Activated CD4-positive, alpha-beta T cell treated with anti-CD3 and anti-CD28 coated beads, Interleukin-10, Interleukin-2, amounts not matched to agents 100 ng/mL and 50 ng/mL, durations not matched to agents 16 hours and 8 hours (primary cell): ENCODE data around the gene PLEK2.

Experiments used
- DNase-seq: peaks from one replicate; pipeline ENCODE4 v3.0.0-alpha.2; 2020

The PLEK2 gene

DNA sequence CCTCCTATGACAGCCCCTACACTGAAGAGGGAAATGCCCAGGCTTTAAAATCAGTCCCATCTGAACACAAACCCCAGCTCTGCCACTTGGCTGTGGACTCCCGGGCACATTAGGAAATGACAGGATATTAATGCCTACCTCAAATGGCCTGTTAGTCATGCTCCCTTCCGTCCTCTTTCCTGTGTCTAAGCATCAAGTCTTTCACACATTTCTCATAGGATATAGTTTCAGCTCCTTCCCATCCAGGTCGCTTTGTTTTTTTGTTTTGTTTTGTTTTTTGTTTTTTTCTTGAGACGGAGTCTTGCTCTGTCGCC is 16.1 kb downstream of the PLEK2 start:
- DNase-seq = no peak

DNA sequence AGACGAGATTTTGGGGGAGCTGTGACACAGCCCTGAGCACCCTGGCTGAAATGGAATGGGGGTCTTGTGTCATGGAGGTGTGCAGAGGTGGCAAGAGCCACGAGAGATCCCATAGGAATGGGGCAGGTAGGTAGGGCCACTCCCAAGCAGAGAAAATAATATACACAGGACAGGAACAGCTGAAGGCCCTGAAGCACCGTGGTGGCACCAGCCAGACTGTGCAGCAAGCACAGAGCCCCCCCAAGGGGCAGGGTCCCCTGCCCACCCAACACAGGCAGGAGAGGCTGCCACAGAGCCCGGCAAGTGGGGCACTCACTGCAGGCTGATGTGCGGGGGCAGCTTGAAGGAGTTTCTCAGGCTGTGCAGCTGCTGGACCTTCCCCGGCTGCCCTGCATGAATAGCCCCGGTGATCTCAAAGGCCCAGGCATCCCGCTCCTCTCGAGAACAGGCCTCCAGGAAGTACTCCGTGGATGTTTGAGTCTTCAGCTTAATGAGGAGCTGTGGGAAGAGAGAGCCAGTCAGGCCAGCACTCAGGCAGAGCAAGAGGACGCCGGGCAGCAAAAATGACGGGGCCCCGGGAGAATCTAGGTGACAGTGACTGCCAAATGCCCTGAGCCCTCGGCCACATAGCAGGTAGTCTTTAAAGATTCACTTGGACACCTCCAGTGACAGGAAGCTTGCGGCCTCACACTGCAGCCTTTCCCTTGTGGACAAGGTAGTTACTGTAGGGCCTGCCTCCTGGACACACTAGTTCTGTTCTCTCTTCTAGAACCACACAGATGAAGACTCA is 16.7 kb downstream of the PLEK2 start:
- no peak for DNase-seq

DNA sequence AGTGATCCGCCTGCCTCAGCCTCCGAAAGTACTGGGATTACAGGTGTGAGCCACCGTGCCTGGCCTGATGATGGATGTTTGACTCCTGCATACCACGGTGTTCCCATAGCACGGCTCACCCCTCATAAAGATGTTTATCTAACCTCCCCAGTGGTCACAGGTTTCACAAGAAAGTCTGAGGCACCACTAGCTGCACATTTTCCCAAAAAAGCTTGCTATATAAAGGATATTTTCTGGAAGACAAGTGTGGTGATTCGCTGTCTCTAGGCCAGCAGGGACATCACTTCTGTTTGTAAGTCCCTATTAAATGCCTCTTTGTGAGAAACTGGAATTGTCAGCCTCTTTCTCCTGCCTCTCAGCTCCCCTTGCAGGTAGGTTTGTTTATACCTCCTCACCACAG is 18.3 kb downstream of the PLEK2 start:
- DNase-seq = no peak

DNA sequence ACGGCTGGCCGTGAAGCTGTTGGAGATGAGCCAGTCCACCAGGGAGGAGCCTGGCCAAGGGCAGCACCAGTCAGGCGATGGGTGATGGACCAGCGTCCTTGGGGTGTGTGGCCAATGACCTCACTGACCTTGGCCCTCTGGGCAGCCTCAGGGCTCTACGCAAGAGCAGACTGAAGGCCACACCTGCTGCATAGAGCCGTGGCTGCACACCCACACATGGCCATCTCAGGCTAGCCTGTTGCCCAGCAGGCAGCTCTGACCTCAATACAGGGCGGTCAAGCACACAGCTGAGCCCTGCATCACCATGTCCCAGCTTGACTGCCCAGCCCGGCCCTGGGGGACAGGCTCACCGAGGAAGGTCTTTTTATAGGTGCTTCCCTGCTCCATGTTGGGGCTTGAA is 19.2 kb downstream of the PLEK2 start:
- DNase-seq = no peak

DNA sequence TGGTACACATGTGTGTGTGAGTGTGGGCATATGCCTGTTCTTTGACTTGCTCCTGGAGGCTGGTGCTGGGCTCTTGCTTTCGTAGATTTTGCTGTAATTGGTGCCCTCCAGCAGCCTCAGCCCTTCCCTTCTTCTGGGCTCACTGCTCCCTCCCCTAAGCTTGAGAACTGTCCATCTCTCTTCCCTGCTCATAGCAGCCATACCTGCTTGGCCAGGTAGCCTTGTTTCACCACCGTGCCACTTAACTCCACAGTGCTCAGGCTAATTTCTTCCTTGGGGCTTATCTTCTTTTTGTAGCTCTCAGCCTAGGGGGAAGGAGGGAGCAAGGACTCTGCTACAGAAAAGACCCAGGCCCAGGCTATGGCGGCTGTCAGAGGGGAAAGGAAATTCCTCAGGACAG is 19.8 kb downstream of the PLEK2 start:
- no peak for DNase-seq

DNA sequence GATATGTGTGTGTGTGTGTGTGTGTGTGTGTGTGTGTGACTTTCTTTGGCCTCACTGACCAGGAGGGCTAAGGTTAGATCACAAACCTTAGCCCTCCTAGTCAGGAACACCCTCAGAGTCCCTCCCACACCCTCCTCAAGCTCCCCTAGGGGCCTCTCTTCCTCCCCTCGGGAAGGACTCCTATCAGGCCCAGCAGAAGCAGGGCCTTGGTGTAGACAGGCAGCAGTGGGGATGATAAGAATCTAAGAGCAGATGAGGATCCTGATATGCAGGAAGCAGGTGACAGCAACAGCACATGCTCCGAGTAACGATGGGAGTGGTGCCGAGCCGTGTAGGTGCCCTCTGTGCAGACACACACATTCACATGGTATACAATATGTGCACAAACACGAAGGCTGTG is 20.7 kb downstream of the PLEK2 start:
- DNase-seq = no peak

DNA sequence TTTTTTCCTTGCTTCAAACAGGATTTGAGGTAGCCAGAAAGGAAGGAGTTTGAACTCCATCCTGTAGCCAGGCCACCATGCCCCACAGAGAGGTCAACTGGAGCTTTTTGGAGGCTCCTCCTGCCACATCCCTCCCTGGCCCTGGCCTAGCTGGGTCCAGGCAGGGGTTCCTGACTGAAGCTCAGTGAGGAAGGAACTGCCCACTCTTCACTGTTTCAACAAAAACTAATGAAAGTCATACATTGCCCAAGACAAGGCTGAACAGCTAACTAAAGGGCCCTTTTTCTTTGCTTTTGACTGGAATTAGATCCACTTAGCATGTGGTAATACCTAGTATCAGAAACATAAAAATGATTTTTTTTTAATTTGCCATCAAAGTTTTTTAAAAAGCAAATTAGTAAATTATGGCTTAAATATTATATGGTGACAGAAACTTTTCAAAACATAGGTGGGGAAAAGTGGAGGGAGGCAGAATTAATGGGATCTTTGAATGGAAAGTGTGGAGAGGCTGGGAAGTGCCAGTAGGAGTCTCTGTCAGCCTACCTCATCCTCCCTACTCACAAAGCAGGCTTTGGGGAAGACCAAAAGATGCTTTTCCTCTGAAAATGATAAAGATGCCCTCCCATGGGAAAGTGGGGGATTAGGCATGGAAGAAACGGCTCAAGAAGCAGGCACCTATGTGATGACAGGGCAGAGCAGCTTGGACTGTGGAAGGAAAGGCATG is 22.0 kb downstream of the PLEK2 start:
- DNase-seq = no peak

DNA sequence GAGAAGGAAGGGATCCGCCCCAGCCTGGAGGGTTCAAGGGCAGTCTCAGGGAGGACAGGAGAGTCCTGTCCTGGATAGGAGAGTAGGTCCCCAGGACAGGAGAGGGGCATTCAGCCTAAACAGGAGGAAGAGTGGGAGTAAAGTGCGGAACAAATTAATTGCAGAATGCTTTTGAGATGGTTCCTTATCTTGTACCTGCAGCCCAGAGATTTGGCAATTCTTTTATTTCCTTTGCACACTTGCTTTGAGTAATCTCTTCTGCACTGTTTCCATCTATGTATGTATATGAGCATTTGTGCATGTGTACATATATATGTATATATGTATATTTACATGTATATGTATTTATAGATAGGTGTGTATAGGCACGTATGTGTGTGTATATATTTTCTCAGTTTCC is 22.7 kb downstream of the PLEK2 start:
- no peak for DNase-seq

DNA sequence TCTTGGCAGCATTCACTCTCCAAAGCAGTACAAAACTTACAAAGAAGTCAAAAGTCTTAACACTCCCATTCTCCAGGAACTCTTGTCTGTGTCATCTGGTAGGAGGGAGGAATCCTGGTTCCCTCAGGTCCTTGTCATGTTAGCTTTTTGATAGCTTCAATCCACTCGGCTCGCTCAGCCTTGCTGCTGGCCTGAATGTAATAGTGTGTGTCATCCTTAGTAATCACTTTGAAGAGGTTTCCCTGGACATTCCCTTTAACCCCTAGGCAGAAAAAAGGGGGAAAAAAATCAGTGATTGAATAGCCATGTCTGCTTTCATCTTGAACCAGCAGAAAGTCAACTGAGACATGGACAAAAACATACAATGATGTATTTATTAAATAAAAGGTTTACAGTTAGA is 24.8 kb downstream of the PLEK2 start:
- DNase-seq = no peak

DNA sequence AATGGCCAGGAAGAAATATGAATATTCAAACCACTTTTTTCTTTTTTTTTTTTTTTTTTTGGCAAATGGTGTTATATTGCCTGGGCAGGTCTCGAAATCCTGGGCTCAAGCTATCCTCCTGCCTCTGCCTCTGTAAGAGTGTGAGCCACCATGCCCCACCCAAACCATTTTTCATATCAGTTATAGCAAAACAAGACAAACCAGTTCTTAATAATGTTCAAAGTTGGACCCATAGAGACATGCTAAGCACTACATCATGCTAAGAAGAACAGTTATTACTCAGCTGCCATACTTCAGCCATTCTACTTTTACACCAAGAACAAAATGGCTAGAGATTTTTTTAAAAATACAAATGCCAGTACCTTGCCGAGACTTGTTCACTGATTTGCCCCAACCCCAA is 26.3 kb downstream of the PLEK2 start:
- no peak for DNase-seq

DNA sequence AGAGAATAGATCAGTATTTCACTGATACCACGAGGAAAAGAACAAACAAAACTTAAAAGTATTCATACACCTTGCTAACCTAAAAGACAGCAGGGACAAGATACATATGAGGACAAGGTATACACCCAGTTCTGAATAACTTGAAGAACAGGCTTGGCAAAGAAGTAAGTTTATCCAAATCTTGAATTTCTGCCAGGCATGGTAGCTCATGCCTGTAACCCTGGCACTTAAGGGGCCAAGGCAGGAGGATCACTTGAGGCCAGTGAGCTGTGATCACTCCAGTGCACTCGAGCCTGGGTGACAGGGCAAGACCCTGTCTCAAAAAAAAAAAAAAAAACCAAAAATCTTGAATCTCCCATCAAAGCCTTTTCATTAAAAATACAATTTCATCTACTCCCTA is 26.8 kb downstream of the PLEK2 start:
- DNase-seq = no peak

DNA sequence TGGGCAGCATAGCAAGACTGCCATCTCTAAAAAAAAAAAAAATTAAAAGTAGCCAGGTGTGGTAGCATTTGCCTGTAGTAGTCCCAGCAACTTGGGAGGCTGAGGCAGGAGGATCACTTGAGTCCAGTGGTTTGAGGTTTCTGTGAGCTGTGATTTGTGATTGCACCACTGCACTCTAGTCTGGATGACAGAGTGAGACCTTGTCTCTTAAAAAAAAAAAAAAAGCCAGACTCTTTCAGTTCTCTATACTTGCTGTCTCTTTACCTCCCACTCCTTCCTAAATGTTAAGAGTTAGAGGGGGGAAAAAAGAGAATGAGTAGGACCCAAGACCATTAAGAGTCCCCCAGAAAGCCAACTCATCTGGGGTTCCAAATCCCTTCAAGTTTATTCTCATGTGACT is 34.0 kb downstream of the PLEK2 start:
- no peak for DNase-seq

DNA sequence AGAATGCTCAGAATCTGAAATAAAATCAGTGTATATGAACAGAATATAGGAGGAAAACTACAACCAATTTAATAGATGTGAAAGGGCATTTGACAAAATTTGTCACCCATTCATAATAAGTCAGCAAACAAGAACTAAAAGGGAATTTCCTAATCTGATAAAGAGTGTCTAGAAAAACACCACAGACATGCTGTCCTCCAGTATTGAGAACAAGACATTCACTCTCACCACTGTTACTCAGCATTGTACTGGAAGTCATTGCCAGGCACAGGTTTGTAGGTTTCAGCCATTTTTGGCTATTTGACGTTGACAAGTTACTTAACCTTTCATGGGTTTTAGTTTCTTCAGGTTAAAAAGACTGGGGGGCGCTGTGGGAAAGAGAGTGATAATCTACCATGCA is 38.6 kb downstream of the PLEK2 start:
- DNase-seq = peak; percentile 65

DNA sequence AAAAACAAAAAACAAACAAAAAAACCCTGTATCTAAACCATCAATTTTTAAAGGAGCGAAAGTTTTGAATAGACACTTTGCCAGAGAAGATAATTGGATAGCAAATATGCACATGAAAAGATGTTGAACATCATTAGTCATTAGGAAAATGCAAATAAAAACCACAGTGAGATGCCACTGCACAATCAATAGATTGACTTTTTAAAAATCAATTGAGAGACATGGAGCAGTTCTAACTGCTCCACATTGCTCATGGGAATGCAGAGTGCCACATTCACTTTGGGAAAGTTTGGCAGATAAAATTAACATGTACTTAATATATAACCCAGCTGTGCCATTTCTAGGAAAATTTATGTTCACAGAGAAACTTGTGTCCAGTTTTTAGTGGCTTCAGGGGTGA is 39.1 kb downstream of the PLEK2 start:
- DNase-seq = no peak

DNA sequence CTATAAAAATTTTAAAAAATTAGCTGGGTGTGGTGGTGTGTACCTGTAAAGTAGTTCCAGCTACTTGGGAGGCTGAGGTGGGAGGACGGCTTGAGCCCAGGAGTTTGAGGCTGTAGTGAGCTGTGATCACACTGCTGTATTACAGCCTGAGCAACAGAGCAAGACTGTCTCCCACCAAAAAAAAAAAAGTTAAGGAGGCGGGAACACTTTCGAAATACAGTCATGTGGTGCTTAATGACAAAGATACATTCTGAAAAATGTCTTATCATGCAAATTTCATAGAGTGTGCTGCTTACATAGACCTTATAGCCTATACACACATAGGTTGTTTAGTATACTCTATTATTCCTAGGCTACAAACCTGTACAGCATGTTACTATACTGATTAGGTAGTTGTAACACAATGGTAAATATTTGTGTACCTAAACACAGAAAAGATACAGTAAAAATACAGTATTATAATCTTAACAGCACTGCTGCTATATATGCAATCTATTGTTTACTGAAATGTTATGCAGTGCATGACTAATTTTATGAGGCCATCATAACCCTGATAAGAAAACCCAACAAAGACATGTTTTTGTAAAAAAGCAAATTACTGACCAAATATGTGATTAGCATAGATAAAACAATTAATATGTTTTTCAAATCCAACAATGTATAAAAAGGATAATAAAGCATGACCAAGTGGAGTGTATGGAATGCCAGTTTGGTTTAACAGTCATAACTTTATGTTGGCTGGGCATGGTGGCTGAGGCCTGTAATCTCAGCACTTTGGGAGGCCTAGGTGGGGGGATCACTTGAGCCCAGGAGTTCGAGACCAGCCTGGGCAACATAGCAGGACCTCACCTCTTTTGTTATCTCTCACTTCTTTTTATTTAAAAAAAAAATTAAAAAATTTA is 40.5 kb downstream of the PLEK2 start:
- no peak for DNase-seq

DNA sequence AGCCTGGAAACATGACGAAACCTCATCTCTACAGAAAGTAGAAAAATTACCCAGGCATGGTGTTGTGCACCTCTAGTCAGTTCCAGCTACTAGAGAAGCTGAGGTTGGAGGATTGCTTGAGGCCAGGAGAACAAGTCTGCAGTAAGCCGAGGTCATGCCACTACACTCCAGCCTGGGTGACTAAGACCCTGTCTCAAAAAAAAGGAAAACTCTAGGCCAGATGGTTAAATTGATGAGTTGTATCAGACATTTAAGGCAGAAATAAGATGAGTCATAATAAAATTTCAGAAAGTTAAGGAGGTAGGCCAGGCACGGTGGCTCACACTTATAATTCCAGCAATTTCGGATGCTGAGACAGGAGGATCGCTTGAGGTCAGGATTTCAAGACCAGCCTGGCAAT is 41.1 kb downstream of the PLEK2 start:
- DNase-seq = no peak

DNA sequence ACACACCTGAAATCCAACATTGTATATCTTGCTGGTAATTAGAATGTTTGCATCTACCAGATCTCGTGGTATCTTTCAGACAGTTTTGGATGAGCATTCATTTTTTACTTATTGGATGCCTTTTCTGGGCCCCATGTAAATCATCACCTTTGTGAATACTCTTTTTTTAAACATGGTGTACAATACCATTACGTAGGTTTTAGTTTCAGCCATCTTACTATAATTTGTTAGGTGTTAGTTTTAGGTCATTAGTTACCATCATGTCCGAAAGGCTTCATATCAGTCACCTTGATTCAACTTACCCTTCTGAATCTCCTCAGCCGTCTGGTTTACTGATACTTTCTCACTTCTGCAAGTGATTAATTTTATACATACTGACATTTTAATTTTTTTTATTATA is 46.5 kb downstream of the PLEK2 start:
- no peak for DNase-seq

DNA sequence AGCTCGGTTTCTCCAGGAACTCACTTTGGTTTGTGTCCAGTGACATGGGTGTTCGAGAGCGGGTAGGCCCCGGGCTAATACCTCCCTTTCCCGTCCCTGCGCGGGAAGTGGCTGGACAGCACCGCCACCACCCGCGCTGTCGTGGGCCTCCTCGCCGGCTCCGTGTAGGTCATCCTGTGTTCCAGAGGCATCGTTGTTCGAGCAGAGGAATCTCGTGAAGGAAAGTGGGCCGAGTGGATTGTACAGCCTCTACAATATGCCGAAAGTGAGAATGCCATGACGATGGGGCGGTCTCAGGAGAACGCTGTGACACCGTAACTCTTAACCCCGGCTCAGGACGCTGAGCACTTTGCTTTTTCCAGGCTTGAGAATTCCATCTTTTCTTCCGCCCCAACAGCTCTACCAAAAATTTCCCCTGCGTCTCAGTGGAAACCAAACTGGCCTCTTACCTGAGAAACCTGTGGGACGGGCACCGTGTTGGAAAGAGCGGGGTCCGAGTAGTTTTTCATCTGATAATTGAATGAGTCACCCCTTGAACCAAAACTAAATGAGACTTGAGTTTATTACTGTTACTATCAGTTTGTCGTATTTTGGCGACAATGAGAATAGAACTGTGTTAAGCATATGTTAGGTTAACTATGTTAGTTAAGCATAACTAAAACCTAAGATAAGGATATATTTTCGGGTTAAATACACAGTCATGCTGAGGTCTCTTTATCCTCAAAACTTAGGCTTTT is 51.3 kb downstream of the PLEK2 start:
- DNase-seq = peak; percentile 20

DNA sequence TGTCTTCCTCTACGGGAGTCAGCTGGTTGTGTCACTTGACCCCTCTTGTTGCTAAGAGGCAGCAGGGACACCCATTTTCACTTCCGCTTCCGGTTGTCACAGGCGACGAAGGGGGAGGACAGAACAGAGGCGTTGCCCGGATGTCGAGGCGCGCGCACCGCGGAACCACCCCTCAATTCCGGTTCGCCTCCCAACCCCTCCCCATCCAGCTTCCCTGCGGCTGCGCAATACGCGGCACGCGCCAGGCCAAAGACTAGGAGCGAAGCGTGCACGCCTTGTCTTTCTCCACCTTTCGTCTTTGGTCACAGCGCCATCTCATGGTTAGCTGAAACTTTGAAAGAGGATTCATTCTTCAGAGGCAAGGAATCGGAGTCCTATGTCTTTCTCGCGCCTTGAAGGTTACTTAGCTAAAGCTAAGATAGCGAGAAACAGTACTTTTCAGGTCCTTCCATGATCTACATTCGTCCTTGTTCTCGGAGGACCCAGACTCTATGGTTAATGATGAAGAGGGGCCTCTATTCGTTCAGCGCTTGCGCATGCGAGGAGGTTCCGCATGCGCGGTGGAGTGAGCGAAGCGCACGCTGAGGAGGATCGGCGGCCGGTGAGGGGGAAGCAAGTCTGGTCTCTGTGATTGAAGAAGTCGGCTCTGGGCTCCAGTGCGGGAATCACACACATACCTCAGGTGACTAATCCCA is 52.0 kb downstream of the PLEK2 start, which contains the start of the genes ATP6V1D and EIF2S1:
Gene ATP6V1D (minus strand): TSS at position 30 of the 695 bp plus-strand sequence. CDS start 106 bp downstream, outside the sequence.
Gene EIF2S1 (plus strand): TSS at position 554 of the 695 bp plus-strand sequence. CDS start 4,440 bp downstream, outside the sequence.
- peak; percentile 100 for DNase-seq

DNA sequence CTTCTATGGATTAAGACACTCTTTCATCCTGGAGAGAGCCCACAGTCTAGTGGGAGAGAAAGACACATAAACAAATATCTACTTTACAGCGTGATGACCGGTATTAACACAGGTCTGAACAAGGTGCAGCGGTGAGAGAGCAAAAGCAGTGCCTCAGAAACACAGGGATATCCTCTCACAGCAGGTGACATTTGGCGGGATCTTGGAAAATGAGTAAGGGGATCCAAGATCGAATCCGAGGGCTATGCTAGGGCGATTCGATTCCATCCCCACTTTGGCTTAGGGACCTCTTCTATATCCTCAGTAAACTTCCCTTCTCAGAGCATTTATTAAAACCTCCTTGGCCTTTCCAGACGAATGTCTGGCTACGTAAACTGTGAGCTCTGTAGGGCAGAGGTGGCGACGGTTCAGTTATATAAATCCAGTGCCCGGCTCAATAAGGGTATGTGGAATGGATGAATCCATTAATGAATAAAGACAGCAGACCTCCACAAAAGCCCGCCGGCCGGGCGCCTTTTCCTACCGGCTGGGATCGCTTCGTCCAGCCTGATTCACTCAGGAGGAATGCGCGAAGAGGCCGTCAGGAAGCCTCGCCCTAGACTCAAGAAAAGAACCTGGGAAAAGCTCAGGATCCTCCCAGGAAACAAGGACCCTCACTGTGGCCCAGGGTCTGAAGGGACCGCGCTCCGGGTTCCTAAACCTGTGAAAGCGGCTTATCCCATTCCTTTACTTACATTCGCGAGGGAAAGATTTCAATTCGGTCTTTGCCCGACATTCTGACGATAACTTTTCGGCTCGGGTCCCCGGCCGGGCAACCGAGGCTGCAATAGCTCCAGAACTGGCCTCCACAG is 52.8 kb downstream of the PLEK2 start:
- no peak for DNase-seq

DNA sequence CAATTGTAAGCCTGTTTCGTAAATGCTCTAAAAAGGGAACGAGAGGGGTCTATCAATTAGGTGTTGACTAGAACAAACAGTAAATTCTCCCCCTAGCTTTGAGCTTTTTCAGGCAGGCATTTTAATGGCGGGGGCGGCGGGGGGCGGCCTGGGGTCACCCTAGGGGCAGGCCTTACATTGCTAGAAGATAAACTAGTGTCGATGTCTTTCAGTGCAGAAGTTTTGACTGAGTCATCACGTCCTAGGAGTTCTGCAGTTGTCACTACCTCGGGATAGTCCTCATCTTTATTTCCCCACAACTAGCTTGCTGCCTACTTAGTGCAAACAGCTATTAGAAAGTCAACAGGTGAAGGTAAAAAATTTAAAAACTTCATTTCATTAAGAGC is 54.0 kb downstream of the PLEK2 start:
- no peak for DNase-seq
